H1 (cell line): Measurements from ENCODE around the gene IKZF2. TPM values are rescaled to one million over a fixed set of nuclear protein-coding genes. Genes with fewer than 3 reads are reported as not detected.

Source experiments
- ASH2L ChIP-seq: fragments of 200-600, 300-600 bp; sonication (generic); IDR thresholded peaks from one replicate; pipeline ENCODE4 v1.7.1; 2017; ENCODE audit warnings: low read length
- CREB1 ChIP-seq: IDR thresholded peaks from 2 replicates; pipeline ENCODE4 v1.6.1; 2012; ENCODE audit warnings: inconsistent platforms
- KDM5A ChIP-seq: fragments of 200-600 bp; IDR thresholded peaks from 2 replicates; pipeline ENCODE4 v1.7.1; 2012; ENCODE audit warnings: mild to moderate bottlenecking, low read length, inconsistent platforms, mixed read lengths
- POLR2AphosphoS5 ChIP-seq: IDR thresholded peaks from 2 replicates; pipeline ENCODE4 v1.6.1; 2011; ENCODE audit warnings: low read depth, low read length
- SUZ12 ChIP-seq: fragments of 200-600 bp; sonication (generic); IDR thresholded peaks from 2 replicates; pipeline ENCODE4 v1.6.1; 2012; ENCODE audit warnings: mild to moderate bottlenecking, inconsistent platforms, low read length, moderate library complexity, mixed read lengths
- polyA plus RNA-seq, 7 experiments: library from polyadenylated mRNA; depleted of rRNA in 3 of 7; stranded (reverse) in 5 of 7; unstranded in 2 of 7; fragments of >200 nt in 5 of 7; fragments of 200-250 nt in 2 of 7; gene quantifications; 1 replicate in 5 of 7; 2 replicates in 1 of 7; 4 replicates in 1 of 7; pipeline versions ENCODE4 v1.2.1 to v1.2.3, GENCODE V29; 2011 to 2013; ENCODE audit warnings: missing spikeins in 2 of 7, mixed read lengths in 2 of 7
- total RNA-seq: library from RNA; stranded (reverse); fragmentation: NEBNext Ultra II Directional; extraction: Animal tissue kit (Norgen Biotek cat#: 25700); gene quantifications from 2 replicates; pipeline ENCODE4 v1.2.1, GENCODE V29; 2021

IKZF2 gene
- total and polyA plus RNA-seq, 2 of the 8 experiments (the other 6 are each of a cell fraction or from before 2014, with no cell fraction given), result 1.7 to 4.4 TPM

DNA sequence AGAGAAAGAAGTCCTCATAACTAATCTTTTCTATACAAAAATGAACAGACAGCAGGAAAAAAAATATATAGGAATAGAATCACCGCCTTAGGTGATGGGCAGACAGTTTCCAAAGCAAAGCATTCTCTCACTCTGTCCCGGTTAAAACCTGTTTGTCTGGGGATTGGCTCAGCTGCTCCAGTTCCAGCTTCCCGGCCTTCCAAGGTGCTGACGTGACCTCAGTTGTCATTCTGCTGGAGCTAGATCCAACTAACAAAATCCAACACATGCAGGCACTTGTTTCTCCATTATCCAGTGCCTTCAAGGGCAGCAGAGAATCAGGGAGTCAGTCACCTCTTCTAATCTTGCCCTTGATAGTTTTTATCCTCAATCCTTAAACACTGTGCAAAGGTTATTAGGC, 52.8 kb downstream of the IKZF2 start (continued):
- TF ChIP-seq KDM5A (no peak), SUZ12 (no peak), ASH2L (no peak), POLR2AphosphoS5 (no peak), CREB1 (no peak)
